T-helper 1 cell (primary cell): ENCODE data around the gene B3GNT5.
A peak's percentile ranks its signal among the peaks of the same experiment; 100 is the strongest.

ENCODE experiments used
- DNase-seq, 5 donors: peaks; one replicate each; pipeline ENCODE4 v3.0.0-alpha.2; 2012 to 2020

The B3GNT5 gene

GRCh38 chr3:183230826-183231225 lies 22.2 kb upstream of the B3GNT5 start:
- no peak for DNase-seq

DNA sequence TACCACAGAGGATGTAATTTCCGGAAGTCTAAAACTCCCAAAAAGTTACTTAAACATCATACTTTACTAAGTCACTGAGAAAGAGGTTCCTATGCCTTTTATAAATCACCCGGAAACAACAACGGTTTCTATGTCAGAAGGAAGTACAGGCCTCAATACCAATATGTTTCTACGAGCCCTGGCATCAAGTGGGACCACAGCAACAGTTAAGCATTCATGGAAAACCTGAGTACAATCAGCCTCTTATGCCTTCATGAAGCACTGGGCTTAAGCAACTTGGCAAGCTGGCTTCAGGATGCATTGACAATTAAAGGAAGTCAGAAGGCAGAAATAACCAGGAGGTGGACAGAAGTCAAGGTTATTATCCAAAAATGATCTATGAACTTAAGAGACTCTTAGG lies 19.1 kb upstream of the B3GNT5 start:
- no peak for DNase-seq

- no peak for DNase-seq
Measured at GRCh38 chr3:183239046-183239445, 14.0 kb upstream of the B3GNT5 start.

DNA sequence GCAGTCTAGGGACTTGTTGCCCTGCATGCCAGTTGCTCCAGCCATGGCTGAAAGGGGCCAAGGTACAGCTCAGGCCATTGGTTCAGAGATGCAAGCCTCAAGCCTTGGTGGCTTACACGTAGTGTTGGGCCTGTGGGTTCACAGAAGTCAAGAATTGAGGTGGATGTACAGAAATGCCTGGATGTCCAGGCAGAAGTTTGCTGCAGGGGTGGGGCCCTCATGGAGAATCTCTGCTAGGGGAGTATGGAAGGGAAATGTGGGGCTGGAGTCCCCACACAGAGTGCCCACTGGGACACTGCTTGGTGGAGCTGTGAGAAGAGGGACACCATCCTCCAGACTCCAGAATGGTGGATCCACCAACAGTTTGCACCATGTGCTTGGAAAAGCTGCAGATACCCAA lies 10.6 kb upstream of the B3GNT5 start:
- no peak for DNase-seq

GRCh38 chr3:183244219-183244618 lies 8.8 kb upstream of the B3GNT5 start:
- no peak for DNase-seq

DNA sequence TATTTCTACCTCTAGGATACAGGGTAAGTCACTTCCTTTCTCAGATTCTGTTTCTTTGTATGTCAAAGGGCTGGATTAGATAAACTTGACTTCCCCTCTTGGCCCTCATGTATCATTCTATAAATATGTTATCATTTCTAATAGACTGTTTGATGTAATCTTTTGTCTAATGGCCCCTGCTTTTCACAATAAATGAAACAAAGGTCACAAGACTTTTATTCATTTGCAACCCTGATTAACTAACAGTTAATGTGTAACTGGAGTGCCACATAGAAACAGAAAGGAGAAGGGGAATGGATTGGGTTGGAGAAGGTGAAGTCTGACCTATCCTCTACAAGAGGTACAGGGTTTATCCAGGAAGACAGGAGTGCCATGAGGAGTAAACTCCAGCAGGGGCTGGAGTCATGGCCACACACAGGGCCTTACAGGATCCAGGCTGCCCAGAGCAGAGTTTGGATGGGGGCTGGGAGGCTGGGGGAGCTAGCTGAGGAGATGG lies 8.0 kb upstream of the B3GNT5 start:
- no peak for DNase-seq

DNA sequence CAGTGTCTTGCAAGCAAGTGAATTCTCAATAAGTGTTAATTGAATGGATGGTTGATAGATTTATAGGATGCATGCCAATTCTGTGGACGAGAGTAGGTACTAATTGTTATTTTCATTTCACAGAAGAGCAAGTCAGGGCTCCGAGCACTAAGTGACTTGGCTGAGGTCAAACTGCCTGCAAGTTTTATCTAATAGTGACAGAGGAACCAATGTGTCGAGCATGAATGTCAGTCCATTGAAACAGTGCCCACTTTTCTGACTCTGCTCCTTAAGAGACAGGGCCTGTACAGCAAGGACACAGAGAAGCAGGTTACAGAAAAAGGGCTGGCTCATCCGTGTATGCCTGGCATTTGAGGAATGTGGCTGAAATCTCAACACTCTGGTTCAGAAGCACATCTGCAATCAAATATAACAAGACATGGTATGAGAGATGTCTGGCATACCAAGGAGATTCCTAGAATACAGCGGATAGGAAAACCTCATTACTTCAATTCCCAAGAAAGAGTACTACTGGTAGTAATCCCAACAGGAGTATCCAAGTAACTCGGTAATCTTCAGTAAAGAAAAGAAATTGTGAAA lies 6.0 kb upstream of the B3GNT5 start:
- DNase-seq: no peak

GRCh38 chr3:183249006-183249718 lies 3.9 kb upstream of the B3GNT5 start:
- DNase-seq: no peak

DNA sequence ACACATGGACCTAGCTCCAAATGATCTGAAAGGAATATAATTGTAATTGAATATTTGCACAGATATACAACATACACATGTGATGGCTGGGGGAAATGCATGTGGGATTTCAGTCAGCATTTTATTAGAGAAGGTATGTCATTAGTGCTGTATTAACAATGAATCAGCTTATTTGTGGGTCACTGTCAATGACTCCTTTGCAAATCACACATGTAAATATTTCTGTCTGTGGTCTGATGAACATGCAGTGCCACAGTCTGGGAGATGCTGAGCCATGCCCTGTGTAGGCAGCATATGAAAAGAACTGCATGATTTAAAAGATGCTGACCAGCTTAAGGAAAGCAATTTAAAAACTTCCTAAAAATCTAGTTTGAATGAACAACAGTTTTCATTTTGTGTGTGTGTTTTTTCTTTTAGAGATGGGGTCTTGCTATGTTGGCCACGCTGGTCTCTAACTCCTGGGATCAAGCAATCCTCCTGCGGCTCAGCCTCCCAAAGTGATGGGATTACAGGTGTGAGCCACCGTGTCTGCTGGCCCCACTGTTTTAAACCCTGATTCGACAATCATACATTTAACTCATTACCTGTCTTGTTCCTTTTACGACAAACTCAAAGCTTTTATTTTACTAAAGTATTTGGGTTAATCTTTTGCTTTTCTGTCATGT lies 803 bp upstream of the B3GNT5 start:
- no peak for DNase-seq

DNA sequence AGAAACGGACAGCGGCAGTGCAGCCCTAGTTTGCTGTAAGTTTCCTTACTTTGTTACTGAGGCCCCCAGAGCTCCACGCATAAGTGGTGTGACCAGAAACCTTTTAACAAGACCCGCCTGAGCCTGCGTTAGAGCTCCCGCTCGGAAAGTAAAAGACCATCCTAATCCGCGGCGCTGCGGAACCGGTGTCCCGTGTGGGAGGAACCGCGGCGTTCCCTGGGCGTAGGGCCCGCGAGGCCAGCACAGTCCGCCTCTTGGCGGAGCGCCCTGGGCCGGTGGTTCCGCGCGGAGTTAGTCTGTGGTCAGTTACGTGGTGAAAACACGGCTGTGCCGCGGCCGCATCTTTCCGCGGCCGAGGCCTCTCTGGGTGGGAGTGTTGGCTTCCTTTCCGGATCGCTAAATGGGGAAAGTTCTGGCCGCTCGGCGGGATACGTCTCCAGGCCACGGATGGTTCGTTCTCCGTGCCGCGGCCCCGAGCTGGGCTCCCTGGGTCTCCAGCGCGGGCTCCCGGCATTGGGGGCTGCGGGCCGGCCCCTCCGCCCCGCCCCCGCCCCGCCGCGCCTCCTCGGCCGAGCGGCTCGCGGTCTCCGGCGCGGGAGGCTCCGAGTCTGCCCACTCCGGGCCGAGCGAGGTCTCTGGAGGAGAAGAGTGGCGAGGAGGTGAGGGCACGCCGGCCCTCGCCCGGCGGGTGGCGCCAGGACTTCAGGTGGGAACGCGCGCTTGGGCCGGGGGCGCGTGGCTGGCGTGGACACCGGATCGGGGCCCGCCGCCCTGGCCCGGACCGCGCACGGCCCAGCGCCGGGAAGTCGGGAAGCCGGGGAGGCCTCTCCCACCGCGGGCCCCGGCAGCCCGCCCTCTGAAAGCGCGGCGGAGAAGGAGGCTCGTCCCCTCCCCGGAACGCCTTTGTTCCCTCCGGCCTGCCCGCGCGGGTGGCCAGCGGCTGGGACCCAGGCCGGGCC lies 754 bp downstream of the B3GNT5 start:
- DNase-seq: peak in 1 of 5 donors; percentile 4

DNA sequence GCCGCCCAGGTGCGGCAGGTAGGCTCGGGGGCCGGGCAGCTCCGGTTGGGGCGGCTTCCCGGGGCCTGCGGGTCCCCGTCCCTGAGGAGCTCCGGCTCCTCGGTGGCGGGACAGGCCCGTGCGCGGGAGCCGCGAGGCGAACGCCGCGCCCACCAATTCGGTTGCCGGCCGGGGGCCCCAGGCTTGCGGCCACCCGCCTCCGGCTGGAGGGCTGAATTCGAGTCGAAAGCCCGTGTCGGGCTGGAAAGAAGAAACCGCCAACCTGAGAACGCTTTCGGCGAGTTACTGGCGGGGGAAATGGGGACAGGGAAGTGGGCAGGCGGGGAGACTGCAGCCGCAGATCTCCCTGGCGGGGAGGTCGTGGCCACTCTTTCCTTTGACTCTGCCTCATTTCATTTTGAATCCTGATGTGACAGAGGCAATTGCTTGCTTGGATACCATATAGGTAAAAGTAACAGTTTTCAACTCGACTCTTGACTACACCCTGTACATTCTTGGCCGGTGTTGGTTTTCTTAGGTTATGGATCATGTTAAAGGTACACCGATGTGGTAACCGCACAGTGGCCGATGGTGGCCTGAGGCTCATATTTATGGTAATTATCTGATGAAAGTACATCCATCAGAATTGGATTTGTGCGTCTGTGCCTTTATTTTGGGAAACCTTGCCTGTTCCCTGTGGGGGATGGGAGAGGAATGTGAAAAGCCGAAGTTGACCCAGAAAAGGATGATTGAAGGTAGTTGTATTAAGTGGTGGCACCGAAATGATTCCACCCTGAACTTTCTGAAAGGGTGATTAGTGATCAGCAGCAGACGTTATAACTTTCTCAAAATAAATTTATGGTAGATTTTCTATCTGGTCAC lies 1.7 kb downstream of the B3GNT5 start:
- no peak for DNase-seq

- no peak for DNase-seq
Measured at GRCh38 chr3:183255348-183255730, 2.3 kb downstream of the B3GNT5 start.

GRCh38 chr3:183259087-183259486 lies 6.0 kb downstream of the B3GNT5 start:
- no peak for DNase-seq

DNA sequence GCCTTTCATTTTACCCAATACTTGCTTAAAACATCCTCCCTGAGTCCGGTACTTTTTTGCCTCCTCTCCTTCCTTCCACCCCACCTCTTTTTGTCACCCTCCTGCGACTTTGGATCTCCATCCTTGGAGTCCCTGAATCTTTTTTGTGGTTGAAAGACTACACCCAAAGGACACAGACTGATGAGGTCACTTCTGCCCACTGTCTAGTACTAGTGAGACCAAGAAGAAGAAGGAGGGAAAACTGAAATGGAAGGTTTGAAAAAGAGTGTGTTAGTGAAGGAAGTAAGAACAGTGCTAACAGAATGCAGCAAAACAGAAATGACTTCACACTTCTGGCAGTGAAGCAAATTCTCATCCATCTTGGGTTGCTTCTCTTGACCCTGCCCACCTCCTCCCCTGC lies 6.6 kb downstream of the B3GNT5 start:
- no peak for DNase-seq

DNA sequence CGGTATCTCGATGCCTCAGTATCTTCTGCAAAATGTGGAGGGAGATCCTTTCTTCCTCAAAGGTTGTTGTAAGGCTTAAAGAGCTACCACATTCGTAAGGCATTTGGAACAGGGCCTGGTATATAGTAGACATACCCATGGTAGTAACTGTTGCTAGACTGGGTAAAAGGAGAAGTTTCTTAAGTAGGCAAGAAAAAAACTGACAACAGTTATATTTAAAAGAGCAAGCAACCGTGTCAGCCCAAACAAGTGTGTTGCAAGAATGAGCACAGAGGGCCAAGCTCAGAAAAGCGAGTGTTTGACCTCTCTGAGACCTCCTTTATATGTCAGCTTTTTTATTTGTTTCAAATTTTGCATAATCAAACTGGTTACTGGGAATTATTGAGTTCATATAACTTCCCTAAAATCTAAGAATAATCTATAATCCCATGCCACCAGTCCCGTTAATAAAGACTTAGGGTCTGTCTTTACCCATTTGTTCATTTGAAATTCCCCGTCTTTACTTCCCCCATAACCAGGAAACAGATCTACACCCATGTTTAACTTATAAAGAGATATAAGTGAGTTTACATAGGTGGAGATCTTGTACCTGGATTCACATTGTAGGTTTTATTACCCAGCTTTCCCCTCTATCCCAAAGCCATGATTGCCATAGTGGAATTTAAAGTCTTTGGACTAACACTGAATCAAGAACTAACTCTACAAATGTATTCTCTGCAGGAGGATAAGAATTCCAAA lies 7.3 kb downstream of the B3GNT5 start:
- DNase-seq: no peak

DNA sequence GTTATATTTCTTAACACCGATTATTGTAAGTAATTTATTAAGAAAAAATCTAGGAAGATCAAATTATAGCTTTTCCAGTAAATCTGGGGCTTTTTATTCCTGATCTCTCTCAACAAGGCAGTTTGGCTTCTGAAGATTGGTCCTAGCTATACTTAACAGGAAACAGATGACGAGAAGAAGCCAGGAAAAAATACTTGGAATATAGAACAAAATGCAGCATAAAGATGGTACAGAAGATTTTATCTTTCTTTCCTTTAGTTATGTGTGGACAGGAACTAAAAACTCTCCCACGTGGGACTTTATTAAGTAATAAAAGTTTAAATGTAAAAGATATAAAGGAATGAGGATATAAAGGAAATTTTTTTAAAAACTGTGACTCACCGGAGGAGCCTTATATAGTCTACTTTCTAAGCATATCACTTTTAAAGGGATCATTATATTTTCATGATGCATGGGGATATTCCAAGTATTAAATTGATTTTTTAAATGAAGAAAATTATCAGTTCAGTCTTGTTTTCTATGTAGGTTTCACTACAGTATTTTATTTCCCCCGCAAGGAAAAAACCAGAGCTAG lies 8.2 kb downstream of the B3GNT5 start:
- no peak for DNase-seq

DNA sequence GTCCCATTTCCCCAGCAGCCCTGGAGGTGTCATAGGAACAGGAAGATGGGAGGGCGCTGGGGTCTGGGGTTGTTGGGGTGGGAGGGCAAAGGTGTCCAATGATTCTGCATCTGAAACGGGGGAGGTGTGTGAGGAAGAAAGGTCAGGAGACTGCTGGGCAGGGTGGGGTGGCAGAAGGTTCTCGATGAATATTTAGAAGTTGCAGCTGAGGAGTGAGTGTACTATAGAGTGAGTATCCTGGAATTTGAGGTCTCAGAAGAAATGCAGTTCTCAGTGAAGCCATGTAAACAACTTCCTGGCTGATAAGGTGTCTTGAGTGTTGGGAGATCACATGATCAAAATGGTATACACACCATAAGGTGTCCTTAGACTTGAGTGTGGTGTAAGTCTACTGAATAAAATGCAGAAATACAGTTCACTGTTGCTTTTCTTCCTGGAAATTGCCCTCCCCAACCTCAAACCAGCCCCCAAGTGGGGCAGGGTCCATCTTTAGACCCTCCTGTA lies 9.9 kb downstream of the B3GNT5 start:
- no peak for DNase-seq

DNA sequence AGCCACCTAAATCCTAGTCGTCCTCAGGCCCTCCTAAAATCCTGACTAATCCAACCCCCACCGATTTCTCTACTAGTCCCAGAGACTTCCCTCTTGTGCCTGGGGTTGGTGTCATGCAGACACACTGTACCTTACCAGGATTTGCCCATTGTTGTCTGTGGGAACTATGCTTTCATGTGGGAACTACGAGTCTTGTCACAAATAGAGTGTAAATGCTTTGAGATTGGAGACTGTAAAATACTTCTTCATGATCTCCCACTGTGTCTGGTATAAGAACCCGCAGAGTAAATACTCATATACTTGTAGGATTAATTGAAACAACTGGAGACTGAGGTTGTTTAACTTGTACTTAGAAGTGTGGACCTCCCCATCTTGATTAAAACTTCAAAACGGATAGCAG lies 11.2 kb downstream of the B3GNT5 start:
- no peak for DNase-seq

GRCh38 chr3:183265157-183265642 lies 12.1 kb downstream of the B3GNT5 start:
- no peak for DNase-seq

DNA sequence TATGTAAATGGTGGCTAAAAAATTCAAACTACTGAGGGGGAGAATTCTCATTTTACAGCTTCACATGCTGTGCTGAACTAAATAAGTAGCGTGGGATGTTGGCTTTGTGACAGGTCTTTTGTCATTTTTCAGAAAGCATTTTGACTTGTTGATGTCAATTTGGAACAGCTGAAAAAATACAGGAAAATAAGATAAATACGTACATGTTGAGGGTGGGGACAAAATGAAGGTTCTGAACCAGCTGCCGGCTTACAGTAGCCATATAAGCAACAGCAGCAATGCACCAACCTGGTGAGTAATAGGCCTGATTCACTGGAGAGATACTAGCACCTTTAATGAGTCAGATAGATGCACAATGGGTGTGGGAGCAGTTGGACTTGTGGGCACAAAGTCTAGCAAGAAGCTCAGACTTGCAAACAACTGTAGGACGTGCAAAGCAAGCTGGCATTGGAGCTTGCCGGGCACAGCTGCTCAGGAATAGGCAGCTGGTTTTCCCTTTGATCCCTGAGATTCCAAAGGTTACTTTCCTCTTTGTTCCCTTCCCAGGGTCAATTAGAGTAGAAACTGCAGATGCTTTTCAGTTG lies 12.9 kb downstream of the B3GNT5 start:
- peak in 1 of 5 donors; percentile 54 for DNase-seq
